GM12878 (cell line): ENCODE measurements around the gene UNC45B. TPM values are rescaled to one million over a fixed set of nuclear protein-coding genes. Genes with fewer than 3 reads are reported as not detected.

Source experiments
- ATAC-seq: fragments of 200-7000 bp; cut with Tn5 transposase; 3 replicates; pipeline ENCODE4 v1.9.1; 2020; ENCODE audit warnings: mild to moderate bottlenecking, moderate library complexity
- BruUV-seq: library from RNA; stranded (reverse); fragments of 400-500 nt; replicated peaks from 2 replicates; lab custom pipeline; 2021; lab: Mats Ljungman, UMichigan
- CTCF ChIA-PET: fragments of 300-600 bp; sonication (Branson Sonifier 250); formaldehyde crosslinking; extraction: SDS; loops from one replicate; lab custom pipeline; 2021; ENCODE audit warnings: inconsistent platforms; lab: Yijun Ruan, JAX
- POLR2A ChIA-PET: fragments of 350-600 bp; formaldehyde crosslinking; extraction: SDS; loops from one replicate; lab custom pipeline; 2021; ENCODE audit warnings: inconsistent platforms; lab: Charles Lee
- RAD21 ChIA-PET: fragments of 300-600 bp; sonication (Branson Sonifier 250); formaldehyde crosslinking; loops from one replicate; lab custom pipeline; 2023; ENCODE audit warnings: antibody characterized with exemption; ENCODE audit not compliant: unreplicated experiment; lab: Charles Lee
- SMC1A ChIA-PET: fragments of 300-600 bp; sonication (Branson Sonifier 250); formaldehyde crosslinking; loops from one replicate; lab custom pipeline; 2023; ENCODE audit not compliant: unreplicated experiment, uncharacterized antibody; lab: Charles Lee
- DNase-seq: peaks from one replicate; pipeline ENCODE4 v3.0.0-alpha.2; 2011; ENCODE audit warnings: low read depth, low spot score
- FAIRE-seq: peaks from 3 replicates; lab custom pipeline; 2011; peaks lifted over from hg19 to GRCh38; lab: Jason Lieb, UNC
- H2AFZ ChIP-seq: 2 replicates; pipeline ENCODE4 v1.6.0; 2011; ENCODE audit warnings: low read depth, low read length, control low read depth; ENCODE audit not compliant: control insufficient read depth
- H3K27ac ChIP-seq: 2 replicates; pipeline ENCODE4 v1.5.1; 2011; ENCODE audit warnings: control low read depth; ENCODE audit not compliant: control insufficient read depth, insufficient read depth
- H3K27me3 ChIP-seq, 2 experiments: replicated peaks in 1 of 2; 2 replicates each; pipeline versions ENCODE4 v1.6.0 to v1.6.1; 2011; ENCODE audit warnings: low read length in 1 of 2; ENCODE audit not compliant: control insufficient read depth in 2 of 2, insufficient read depth in 2 of 2
- H3K36me3 ChIP-seq, 2 experiments: 2 replicates each; pipeline ENCODE4 v1.5.1; 2011; ENCODE audit warnings: low read length in 1 of 2; ENCODE audit not compliant: control insufficient read depth in 2 of 2, insufficient read depth in 2 of 2
- H3K4me1 ChIP-seq: 2 replicates; pipeline ENCODE4 v1.6.1; 2011; ENCODE audit warnings: mild to moderate bottlenecking, low read length, moderate library complexity, mixed read lengths; ENCODE audit not compliant: control insufficient read depth, insufficient read depth
- H3K4me2 ChIP-seq: 2 replicates; pipeline ENCODE4 v1.6.0; 2011; ENCODE audit warnings: control low read depth; ENCODE audit not compliant: control insufficient read depth, insufficient read depth
- H3K4me3 ChIP-seq: fragments of 200-600 bp; sonication (generic); 2 replicates; pipeline ENCODE4 v1.5.1; 2016
- H3K79me2 ChIP-seq: 2 replicates; pipeline ENCODE4 v1.6.0; 2011; ENCODE audit warnings: low read length; ENCODE audit not compliant: control insufficient read depth, insufficient read depth
- H3K9ac ChIP-seq: 2 replicates; pipeline ENCODE4 v1.8.0; 2011; ENCODE audit warnings: low read length, control low read depth, mixed read lengths; ENCODE audit not compliant: control insufficient read depth, insufficient read depth
- H3K9me3 ChIP-seq: replicated peaks from 3 replicates; pipeline ENCODE4 v1.5.1; 2011; ENCODE audit warnings: mild to moderate bottlenecking, low read length; ENCODE audit not compliant: control insufficient read depth, insufficient read depth
- H4K20me1 ChIP-seq: 2 replicates; pipeline ENCODE4 v1.6.0; 2011; ENCODE audit not compliant: control insufficient read depth, insufficient read depth
- CBFB ChIP-seq: IDR thresholded peaks from 2 replicates; pipeline ENCODE4 v1.6.1; 2016; ENCODE audit warnings: antibody characterized with exemption, low read depth
- CBX3 ChIP-seq: fragments of 200-600 bp; sonication (generic); IDR thresholded peaks from 2 replicates; pipeline ENCODE4 v1.6.1; 2016; ENCODE audit warnings: low read depth, borderline replicate concordance
- CEBPB ChIP-seq, 2 experiments: fragments of 150-350 bp in 1 of 2; IDR thresholded peaks; 2 replicates each; pipeline ENCODE4 v1.6.1; 2012 to 2014; ENCODE audit warnings: low read depth in 2 of 2, low read length in 2 of 2, borderline replicate concordance in 1 of 2, inconsistent platforms in 1 of 2
- CHD2 ChIP-seq: IDR thresholded peaks from 2 replicates; pipeline ENCODE4 v1.6.1; 2011; ENCODE audit warnings: low read depth, low read length, improper control_type of control experiment, borderline replicate concordance
- E2F8 ChIP-seq: fragments of 450-650 bp; IDR thresholded peaks from 2 replicates; pipeline ENCODE4 v1.6.1; 2018; ENCODE audit warnings: mild to moderate bottlenecking, low read depth, moderate library complexity; ENCODE audit not compliant: partially characterized antibody
- HCFC1 ChIP-seq: fragments of 150-350 bp; IDR thresholded peaks from 2 replicates; pipeline ENCODE4 v1.6.1; 2014; ENCODE audit warnings: low read length
- IRF3 ChIP-seq: fragments of 450-650 bp; IDR thresholded peaks from 2 replicates; pipeline ENCODE4 v1.6.1; 2014; ENCODE audit warnings: mild to moderate bottlenecking
- KAT2A ChIP-seq: conservative IDR thresholded peaks from 2 replicates; pipeline ENCODE4 v1.6.1; 2011; ENCODE audit warnings: low read depth, low read length; ENCODE audit not compliant: control insufficient read depth
- NKRF ChIP-seq: fragments of 450-650 bp; conservative IDR thresholded peaks from 2 replicates; pipeline ENCODE4 v1.6.1; 2017; ENCODE audit warnings: mild to moderate bottlenecking, moderate library complexity
- REST ChIP-seq: IDR thresholded peaks from 2 replicates; pipeline ENCODE4 v1.6.1; 2012; ENCODE audit warnings: mild to moderate bottlenecking, low read depth, low read length
- SIN3A ChIP-seq: IDR thresholded peaks from 2 replicates; pipeline ENCODE4 v1.6.1; 2012; ENCODE audit warnings: low read depth, low read length, improper control_type of control experiment
- SMAD1 ChIP-seq: fragments of 450-650 bp; IDR thresholded peaks from 2 replicates; pipeline ENCODE4 v1.6.1; 2018; ENCODE audit warnings: mild to moderate bottlenecking, low read depth; ENCODE audit not compliant: partially characterized antibody
- SMC3 ChIP-seq: IDR thresholded peaks from 2 replicates; pipeline ENCODE4 v1.6.1; 2011; ENCODE audit warnings: low read length, improper control_type of control experiment, borderline replicate concordance
- TCF12 ChIP-seq: IDR thresholded peaks from 2 replicates; pipeline ENCODE4 v1.6.1; 2011; ENCODE audit warnings: low read depth, mild to moderate bottlenecking, low read length
- ZNF24 ChIP-seq: fragments of 450-650 bp; IDR thresholded peaks from 2 replicates; pipeline ENCODE4 v1.6.1; 2017; ENCODE audit warnings: antibody characterized with exemption, mild to moderate bottlenecking
- WGBS: methylation state at CpG from one replicate; pipeline ENCODE4 v1.1.6; 2016; ENCODE audit warnings: low lambda C conversion rate; ENCODE audit not compliant: insufficient replicate concordance, insufficient coverage; ENCODE audit errors: missing lambda C conversion rate; 5-methylcytosine and 5-hydroxymethylcytosine counted together
- in situ Hi-C: fragments of 300-500 bp; cut with MboI; formaldehyde crosslinking; loops from 9 replicates; pipeline ENCODE4 v1.14.3; 2018; ENCODE audit warnings: mixed read lengths
- intact Hi-C: fragments of 100-400 bp; cut with micrococcal nuclease; formaldehyde crosslinking; loops from one replicate; pipeline ENCODE4 v1.14.2; 2022; ENCODE audit not compliant: unreplicated experiment
- polyA plus RNA-seq, 11 experiments: library from polyadenylated mRNA; depleted of rRNA in 4 of 11; unstranded in 6 of 11; stranded (reverse) in 5 of 11; fragments of >200 nt; fragmentation: Nextera tagmentation in 4 of 11; fragmentation: Illumina TruSeq in 1 of 11; extraction: Ambion mirVana in 4 of 11; extraction: Trizol in 1 of 11; gene quantifications; 1 replicate in 1 of 11; 2 replicates in 10 of 11; pipeline versions ENCODE4 v1.2.1 to v1.2.3, GENCODE V29; 2011 to 2016; ENCODE audit warnings: inconsistent platforms in 2 of 11, missing spikeins in 2 of 11, low read depth in 1 of 11
- total RNA-seq, 4 experiments: library from RNA; depleted of rRNA in 3 of 4; stranded (reverse); fragments of >200 nt in 3 of 4; fragmentation: Illumina TruSeq in 1 of 4; extraction: Trizol in 1 of 4; gene quantifications; 2 replicates each; pipeline versions ENCODE4 v1.2.1 to v1.2.3, GENCODE V29; 2013 to 2021

UNC45B gene
- total and polyA plus RNA-seq, 10 of the 15 experiments (the other 5 are each of a cell fraction or from before 2014, with no cell fraction given): 0.03 TPM; not detected in 9

DNA sequence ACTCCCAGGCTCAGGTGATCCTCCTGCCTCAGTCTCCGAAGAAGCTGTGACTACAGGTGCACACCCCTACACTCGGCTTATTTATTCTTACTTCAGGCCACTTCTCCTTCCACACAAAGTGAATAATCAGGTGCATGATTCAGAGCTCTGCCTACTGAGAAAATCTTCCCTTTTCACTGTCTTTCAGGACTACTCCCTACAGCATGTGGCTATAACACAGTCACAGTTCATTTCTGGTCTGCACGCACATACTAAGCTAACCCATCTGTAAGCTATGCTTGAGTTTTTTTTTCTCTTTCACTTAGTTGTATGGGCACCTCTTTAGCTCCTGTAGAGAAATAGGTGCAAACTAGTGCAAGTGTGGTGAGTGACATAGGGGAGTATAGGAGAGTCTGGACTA, 87.7 kb downstream of the UNC45B start:
- ChIA-PET POLR2A (no interaction called here), SMC1A (no interaction called here), CTCF (no interaction called here), RAD21 (no interaction called here)
- Histone ChIP-seq H3K4me3 (no peak overlapping the region), H3K27ac (no peak overlapping the region), H3K9me3 (no peaks in the 10 kb centered on the region), H2AFZ (no peak overlapping the region), H3K36me3 (no peaks in the 10 kb centered on the region), H4K20me1 (no peaks in the 10 kb centered on the region), H3K27me3 (no peaks in the 10 kb centered on the region), H3K9ac (no peak overlapping the region), H3K4me2 (no peak overlapping the region), H3K4me1 (no peaks in the 10 kb centered on the region), H3K79me2 (no peaks in the 10 kb centered on the region)
- intact Hi-C loops: no loop called here
- BruUV-seq: no TSS peak
- ATAC-seq (no peak), DNase-seq (no peak), FAIRE-seq (no peak)
- in situ Hi-C loops: no loop called here
- WGBS: 59% methylated on average over 3 of the region's 3 CpGs
- TF ChIP-seq REST (no peak), ZNF24 (no peak), CHD2 (no peak), SIN3A (no peak), NKRF (no peak), CEBPB (IDR thresholded peaks at IDR 0.05; ENCODE audit: borderline replicate concordance in 1 of 2, low read depth in 2 of 2, low read length in 2 of 2) (no peak), CBX3 (no peak), IRF3 (no peak), KAT2A (no peak), SMAD1 (no peak), HCFC1 (no peak), CBFB (no peak), TCF12 (no peak), SMC3 (no peak), E2F8 (no peak)
